LNCAP (cell line): Measurements from ENCODE around the gene GPR158.

Source experiments
- TF ChIP-seq, protein P1 (sequence below): fragments of 450-650 bp; IDR thresholded peaks from 2 replicates; pipeline ENCODE4 v1.5.1; 2017; ENCODE audit warnings: mild to moderate bottlenecking

GPR158 gene

DNA sequence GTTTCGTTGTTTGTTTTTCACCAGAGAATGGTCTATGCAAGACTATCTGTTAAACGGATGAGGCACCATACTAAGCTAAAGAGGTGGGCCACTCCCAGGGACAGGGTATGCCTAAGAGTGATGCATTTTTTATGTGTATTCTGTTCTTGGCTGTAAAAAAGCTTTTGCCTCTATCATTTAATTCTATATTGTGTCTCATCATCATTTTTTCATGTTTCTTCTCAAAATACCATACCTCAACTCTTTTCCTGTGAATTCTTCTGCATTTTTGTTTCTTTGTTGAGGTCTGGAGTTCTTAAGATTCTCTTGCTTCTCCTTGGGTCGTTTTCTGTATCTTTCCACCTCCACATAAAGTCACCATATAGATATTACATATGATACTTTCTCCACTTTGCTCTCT lies 357.4 kb downstream of the GPR158 start:
- TF ChIP-seq, protein P1, sequence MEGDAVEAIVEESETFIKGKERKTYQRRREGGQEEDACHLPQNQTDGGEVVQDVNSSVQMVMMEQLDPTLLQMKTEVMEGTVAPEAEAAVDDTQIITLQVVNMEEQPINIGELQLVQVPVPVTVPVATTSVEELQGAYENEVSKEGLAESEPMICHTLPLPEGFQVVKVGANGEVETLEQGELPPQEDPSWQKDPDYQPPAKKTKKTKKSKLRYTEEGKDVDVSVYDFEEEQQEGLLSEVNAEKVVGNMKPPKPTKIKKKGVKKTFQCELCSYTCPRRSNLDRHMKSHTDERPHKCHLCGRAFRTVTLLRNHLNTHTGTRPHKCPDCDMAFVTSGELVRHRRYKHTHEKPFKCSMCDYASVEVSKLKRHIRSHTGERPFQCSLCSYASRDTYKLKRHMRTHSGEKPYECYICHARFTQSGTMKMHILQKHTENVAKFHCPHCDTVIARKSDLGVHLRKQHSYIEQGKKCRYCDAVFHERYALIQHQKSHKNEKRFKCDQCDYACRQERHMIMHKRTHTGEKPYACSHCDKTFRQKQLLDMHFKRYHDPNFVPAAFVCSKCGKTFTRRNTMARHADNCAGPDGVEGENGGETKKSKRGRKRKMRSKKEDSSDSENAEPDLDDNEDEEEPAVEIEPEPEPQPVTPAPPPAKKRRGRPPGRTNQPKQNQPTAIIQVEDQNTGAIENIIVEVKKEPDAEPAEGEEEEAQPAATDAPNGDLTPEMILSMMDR = no peak

DNA sequence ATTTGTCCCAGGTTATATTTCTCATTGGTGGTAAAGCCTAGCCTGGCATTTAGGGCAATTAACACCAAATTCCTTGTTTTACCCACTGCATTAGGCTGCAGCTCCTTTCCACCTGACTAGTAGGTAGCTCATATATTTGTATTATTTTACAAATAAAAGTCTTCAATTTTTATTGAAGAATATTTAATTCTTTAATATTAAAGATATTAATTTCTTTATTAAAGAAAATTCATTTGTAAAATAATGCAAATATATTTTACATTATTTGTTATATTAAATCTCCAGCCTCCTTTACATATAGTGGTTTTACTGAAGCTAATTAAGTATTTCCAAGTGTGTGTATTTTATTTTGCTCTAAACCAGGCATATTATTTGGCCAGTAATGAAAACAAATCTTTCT lies 361.2 kb downstream of the GPR158 start:
- TF ChIP-seq, protein P1 = no peak

DNA sequence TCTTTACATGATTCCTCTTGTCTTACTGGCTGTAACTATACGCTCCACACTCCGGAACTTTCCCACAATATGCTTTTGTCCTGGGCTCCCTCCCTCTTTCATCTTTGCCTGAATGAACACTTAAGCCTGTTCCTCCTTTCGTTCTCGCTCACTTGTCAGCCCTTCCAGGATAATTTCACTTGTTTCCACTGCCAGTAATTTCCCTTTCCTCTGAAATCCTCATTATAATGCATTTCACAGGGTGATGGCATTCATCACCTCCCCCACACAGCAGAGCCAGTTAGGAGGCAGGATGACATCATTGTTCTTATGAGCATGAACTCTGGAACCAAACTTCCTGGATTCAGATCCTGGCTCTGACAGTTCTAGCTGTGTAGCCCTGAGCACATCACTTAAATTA lies 372.6 kb downstream of the GPR158 start:
- TF ChIP-seq, protein P1 = no peak

DNA sequence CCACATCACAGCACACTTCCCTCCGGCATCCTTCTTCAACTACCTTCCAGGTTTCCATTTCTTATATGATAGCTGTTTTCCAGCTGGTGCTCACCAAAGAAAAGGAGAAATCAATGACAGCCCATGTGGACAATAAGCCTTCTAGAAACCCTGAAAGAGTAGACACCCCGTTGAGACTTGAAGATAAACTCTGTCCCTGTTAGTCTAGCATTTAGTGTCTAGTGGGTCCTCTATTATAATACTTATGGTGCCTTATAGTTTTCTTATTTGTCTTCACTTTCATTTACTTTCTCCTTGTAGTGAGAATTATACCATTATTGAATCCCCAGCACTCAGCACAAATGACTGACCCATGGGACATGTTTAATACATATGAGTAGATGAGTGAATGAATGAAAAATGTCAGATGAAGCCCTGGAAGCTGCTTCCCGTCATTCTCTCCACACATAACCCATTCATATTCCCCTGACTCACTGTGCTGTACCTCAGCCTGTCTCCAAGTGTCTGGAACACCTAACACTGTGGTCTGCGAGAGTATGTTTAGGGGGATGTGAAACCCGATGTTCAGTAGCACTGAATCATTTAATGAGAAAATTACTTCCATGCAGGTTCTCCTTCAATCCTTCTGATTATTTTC lies 377.6 kb downstream of the GPR158 start:
- TF ChIP-seq, protein P1 = no peak

DNA sequence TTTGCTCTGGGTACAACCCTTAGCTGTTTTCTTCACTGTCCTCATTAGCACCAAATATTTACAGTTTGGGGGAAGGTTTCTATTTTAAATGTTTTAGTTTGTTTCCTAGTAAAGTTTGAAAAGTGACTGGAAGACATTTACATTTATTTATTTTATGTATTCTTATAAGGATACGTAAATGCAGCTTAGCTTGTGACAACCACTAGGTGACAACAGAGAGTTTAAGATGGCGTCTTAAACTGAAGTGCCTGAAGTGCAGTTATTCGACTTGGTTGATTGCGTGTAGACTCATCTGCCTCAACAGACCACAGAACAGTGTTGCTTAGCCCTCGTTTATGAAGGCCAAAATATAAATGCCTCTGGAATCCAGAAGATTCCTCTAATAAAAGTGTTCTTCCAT lies 381.1 kb downstream of the GPR158 start:
- TF ChIP-seq, protein P1 = peak; percentile 27; the same call in 1 of the 2 replicates

DNA sequence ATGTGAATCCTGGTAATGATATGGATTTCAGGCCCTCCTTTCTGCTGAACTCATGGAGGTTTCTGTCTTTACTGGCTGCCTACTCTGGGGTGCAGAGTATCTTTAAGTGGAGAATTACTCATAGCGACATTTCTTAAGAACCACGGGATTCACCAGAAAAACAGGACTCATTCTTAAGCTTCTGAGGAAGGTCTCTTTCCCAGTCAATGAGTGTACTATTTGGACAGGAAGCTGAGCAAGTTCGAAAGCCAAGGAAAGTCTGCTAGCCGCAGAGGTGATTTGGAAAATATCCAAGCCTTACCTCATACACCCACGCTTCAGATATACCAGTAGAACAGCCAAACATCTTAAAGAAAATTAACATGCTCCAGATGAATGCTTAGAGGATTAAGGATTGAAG lies 381.7 kb downstream of the GPR158 start:
- TF ChIP-seq, protein P1 = no peak

DNA sequence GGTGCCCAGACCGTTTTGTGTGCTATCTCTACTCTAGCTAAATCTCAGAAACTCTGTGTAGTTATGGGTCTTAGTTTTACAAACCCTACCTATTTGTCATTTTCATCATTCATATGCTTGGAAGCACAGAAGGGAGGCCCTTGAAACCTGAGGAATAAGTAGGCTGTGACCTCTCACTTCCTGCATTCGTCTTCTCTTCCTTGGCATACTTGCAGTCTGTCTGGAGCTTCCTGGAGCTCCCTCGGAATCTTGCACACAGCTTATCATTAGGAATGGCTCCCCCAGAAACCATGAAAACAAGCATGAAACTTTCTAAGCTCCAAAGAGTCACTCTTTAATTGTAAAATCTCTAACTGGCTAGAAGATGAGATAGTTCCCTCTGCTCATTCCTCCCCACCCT lies 382.3 kb downstream of the GPR158 start:
- TF ChIP-seq, protein P1 = no peak

DNA sequence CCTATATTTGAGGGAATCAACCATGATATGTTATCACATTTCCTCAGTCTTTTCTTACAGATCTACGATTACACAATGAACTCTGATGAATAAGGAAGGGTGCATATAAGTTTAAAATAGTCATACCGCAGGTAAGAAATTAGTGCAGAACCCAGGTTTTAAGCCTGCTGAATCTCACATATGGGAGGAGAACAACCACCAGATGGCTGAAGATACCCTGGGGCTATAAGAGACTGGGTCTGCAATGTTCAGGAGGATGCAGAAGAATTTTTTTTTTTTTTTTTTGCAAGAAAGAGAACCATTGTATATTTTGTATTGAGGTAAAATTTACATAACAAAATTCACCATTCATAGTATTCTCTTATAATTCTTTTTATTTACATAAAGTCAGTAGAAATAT lies 387.0 kb downstream of the GPR158 start:
- TF ChIP-seq, protein P1 = no peak
